SH-SY5Y (cell line): ENCODE results near the gene KDM4D.

Experiments used
- GATA2 ChIP-seq: IDR thresholded peaks from 2 replicates; pipeline ENCODE4 v1.6.1; 2011; ENCODE audit warnings: mild to moderate bottlenecking, low read depth, low read length
- GATA3 ChIP-seq: IDR thresholded peaks from 2 replicates; pipeline ENCODE4 v1.6.1; 2011; ENCODE audit warnings: low read depth, mild to moderate bottlenecking, low read length, moderate library complexity

DNA sequence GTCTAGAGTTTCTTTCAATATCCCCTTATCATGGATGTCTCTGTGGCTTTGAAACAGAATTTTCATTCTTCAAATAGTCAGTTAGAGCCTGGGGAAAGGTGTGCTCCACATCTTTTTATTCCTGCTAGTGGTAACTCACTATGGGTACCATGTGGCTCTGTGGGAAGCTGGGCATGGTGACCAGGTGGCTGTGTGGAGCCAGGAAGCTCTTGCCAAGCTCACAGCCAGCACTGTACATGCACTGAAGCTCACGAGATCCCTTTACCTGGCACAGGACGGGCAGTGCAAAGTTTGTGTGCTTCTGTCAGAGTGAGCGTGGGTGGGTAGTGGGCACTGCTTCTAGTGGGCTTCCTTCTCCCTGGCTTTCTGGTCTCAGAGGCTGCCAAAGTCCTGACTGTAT lies 69.4 kb downstream of the KDM4D start:
- TF ChIP-seq GATA2, result no peak
- no peak for TF ChIP-seq GATA3
